Naive thymus-derived CD8-positive, alpha-beta T cell (primary cell): Measurements from ENCODE around the gene ARL11. TPM values are rescaled to one million over a fixed set of nuclear protein-coding genes. Genes with fewer than 3 reads are reported as not detected.

Experiments
- polyA plus RNA-seq, 3 donors: library from polyadenylated mRNA; unstranded; fragments of 300-500 nt; fragmentation: Illumina TruSeq; gene quantifications; one replicate each; pipeline ENCODE4 v1.2.3, GENCODE V29; 2021
- total RNA-seq, 8 experiments: library from RNA in 2 of 8; stranded (reverse) in 2 of 8; gene quantifications; one replicate each; pipeline ENCODE4 v1.2.3 and lab custom pipeline; 2021 to 2026

The ARL11 gene
- total and polyA plus RNA-seq, 5 experiments from 2014 or later, result 0.15 to 1.7 (median 0.68) TPM

Other genes with a start within 250 kb of the ARL11 start
- gene CAB39L, start 184.4 kb upstream of the ARL11 start, total RNA-seq, result 1 to 10 TPM; 5.3 to 9.2 TPM
- 1 to 10 TPM; 4.3 to 5.2 (median 4.3) TPM for gene CAB39L, start 184.4 kb upstream of the ARL11 start, polyA plus RNA-seq
- gene SETDB2, start 184.2 kb upstream of the ARL11 start, total RNA-seq, result 10 to 100 TPM; 30.5 to 31.6 TPM
- 10 to 100 TPM; 13.3 to 14.7 (median 13.7) TPM for gene SETDB2, start 184.2 kb upstream of the ARL11 start, polyA plus RNA-seq
- 100 to 1,000 TPM; 121 to 132 TPM for gene PHF11, start 132.6 kb upstream of the ARL11 start, total RNA-seq
- 10 to 100 TPM; 75.9 to 88.3 (median 80.4) TPM for gene PHF11, start 132.6 kb upstream of the ARL11 start, polyA plus RNA-seq
- gene RCBTB1, start 42.9 kb upstream of the ARL11 start, total RNA-seq, result 10 to 100 TPM; 23.4 to 27.0 TPM
- 1 to 10 TPM; 6.7 to 8.4 (median 7.9) TPM for gene RCBTB1, start 42.9 kb upstream of the ARL11 start, polyA plus RNA-seq
- gene EBPL, start 63.0 kb downstream of the ARL11 start, total RNA-seq, result 10 to 100 TPM; 27.0 to 31.2 TPM
- gene EBPL, start 63.0 kb downstream of the ARL11 start, polyA plus RNA-seq, result 10 to 100 TPM; 57.0 to 76.5 (median 63.3) TPM
- gene KPNA3, start 164.2 kb downstream of the ARL11 start, total RNA-seq, result 10 to 100 TPM; 22.7 to 27.3 TPM
- 10 to 100 TPM; 20.2 to 23.9 (median 20.3) TPM for gene KPNA3, start 164.2 kb downstream of the ARL11 start, polyA plus RNA-seq